Stimulated activated CD4-positive, alpha-beta T cell treated with anti-CD3 and anti-CD28 coated beads, Interleukin-2, amount 100 ng/mL, for 24 hours (primary cell): ENCODE results near the gene SLC39A2.

Source experiments
- DNase-seq, 2 donors: peaks; one replicate each; pipeline ENCODE4 v3.0.0-alpha.2; 2020

Gene SLC39A2

GRCh38 chr14:21050597-21050996 lies 51.5 kb downstream of the SLC39A2 start:
- no peak for DNase-seq
